NCI-H2171 treated with DMSO at 0.1 percent for 48 hours (cell line): ENCODE data around the gene IL6ST.
"Not testable (repeated sequence)": the region's sequence is repeated elsewhere in the genome, so short reads cannot be mapped to it uniquely, and the experiment has no call there.

Source experiments
- DNase-seq: peaks from one replicate; lab custom pipeline; 2025; lab: John Stamatoyannopoulos, UW

IL6ST gene

GRCh38 chr5:56004874-56005273, 10.1 kb upstream of the IL6ST start:
- no peak for DNase-seq

- peak; percentile 38 for DNase-seq
Measured at GRCh38 chr5:56003679-56004078, 8.9 kb upstream of the IL6ST start.

- no peak for DNase-seq
Measured at GRCh38 chr5:56003179-56003578, 8.4 kb upstream of the IL6ST start.

- no peak for DNase-seq
Measured at GRCh38 chr5:56002303-56002702, 7.5 kb upstream of the IL6ST start.

- not testable (repeated sequence) for DNase-seq
Measured at GRCh38 chr5:56000221-56000620, 5.5 kb upstream of the IL6ST start.

- no peak for DNase-seq
Measured at GRCh38 chr5:55998966-55999365, 4.2 kb upstream of the IL6ST start.

GRCh38 chr5:55997742-55998351, 3.1 kb upstream of the IL6ST start:
- DNase-seq = no peak

- peak; percentile 99 for DNase-seq
Measured at GRCh38 chr5:55994998-55995914, 493 bp upstream of the IL6ST start.

GRCh38 chr5:55993731-55994494, 850 bp downstream of the IL6ST start:
- peak; percentile 72 for DNase-seq

- no peak for DNase-seq
Measured at GRCh38 chr5:55993013-55993412, 1.8 kb downstream of the IL6ST start.

GRCh38 chr5:55991768-55992486, 2.8 kb downstream of the IL6ST start:
- no peak for DNase-seq

GRCh38 chr5:55990895-55991294, 3.9 kb downstream of the IL6ST start:
- not testable (repeated sequence) for DNase-seq

GRCh38 chr5:55989860-55990259, 4.9 kb downstream of the IL6ST start:
- DNase-seq = no peak

- no peak for DNase-seq
Measured at GRCh38 chr5:55988979-55989638, 5.7 kb downstream of the IL6ST start.

- DNase-seq = not testable (repeated sequence)
Measured at GRCh38 chr5:55988428-55988827, 6.3 kb downstream of the IL6ST start.

- no peak for DNase-seq
Measured at GRCh38 chr5:55986931-55987330, 7.8 kb downstream of the IL6ST start.

- DNase-seq = no peak
Measured at GRCh38 chr5:55985181-55985580, 9.6 kb downstream of the IL6ST start.

- no peak for DNase-seq
Measured at GRCh38 chr5:55983986-55984385, 10.8 kb downstream of the IL6ST start.

GRCh38 chr5:55982957-55983381, 11.8 kb downstream of the IL6ST start:
- DNase-seq = peak; percentile 21

- DNase-seq = no peak
Measured at GRCh38 chr5:55973296-55973695, 21.5 kb downstream of the IL6ST start.

GRCh38 chr5:55969956-55970355, 24.8 kb downstream of the IL6ST start:
- no peak for DNase-seq
